Measurements from ENCODE around the gene ACADS. TPM values are rescaled to one million over a fixed set of nuclear protein-coding genes. Genes with fewer than 3 reads are reported as not detected.
A peak's percentile ranks its signal among the peaks of the same experiment; 100 is the strongest.

Gene ACADS
- total and polyA plus RNA-seq, 11 donors = 56.7 to 213 (median 78.8) TPM

DNA sequence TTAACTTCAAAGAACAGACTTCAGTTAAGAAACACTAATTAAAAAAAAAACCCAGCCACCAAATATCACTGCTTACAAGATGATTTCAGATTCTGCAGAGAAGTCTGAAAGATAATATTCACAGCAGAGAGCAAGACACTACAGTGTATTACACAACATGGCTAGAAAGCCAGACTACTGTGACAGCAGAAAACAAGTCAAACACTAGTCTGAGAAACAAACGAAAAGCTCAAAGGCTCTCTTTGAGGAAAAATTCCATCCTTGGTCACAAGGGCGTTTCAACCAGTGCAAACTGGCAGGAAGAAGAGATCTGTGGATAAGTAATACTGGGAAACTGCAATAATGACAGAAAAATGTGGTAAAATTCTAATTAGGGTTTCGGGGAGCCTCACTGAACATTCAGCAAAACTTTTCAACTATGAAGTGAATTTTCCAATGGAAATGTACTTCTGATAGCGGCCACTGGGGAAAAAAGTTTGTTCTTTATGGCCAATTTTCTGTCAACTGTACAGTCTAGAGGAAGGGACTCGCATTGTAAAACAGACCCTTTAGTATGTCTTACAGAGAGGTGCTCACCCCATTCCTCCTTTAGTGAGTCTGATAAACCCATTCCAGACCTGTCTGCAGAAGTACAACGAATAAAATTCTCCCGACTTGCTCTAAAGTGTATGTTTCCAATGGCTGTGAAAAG, 50.4 kb downstream of the ACADS start:
- intact Hi-C loops (cut with DNase I) = no loop called here
- Histone ChIP-seq H3K4me1 (peaks cover 0 to 27% (median 11%) of the 10 kb centered on the region in 12 donors), H3K27me3 (no peaks in the 10 kb centered on the region), H3K9me3 (no peaks in the 10 kb centered on the region), H3K27ac (peak overlapping the region in 1 of 12 donors; percentile 53), H3K4me3 (no peak overlapping the region), H3K36me3 (peaks cover 0 to 60% (median 24%) of the 10 kb centered on the region in 9 donors)
- TF ChIP-seq, protein P1, sequence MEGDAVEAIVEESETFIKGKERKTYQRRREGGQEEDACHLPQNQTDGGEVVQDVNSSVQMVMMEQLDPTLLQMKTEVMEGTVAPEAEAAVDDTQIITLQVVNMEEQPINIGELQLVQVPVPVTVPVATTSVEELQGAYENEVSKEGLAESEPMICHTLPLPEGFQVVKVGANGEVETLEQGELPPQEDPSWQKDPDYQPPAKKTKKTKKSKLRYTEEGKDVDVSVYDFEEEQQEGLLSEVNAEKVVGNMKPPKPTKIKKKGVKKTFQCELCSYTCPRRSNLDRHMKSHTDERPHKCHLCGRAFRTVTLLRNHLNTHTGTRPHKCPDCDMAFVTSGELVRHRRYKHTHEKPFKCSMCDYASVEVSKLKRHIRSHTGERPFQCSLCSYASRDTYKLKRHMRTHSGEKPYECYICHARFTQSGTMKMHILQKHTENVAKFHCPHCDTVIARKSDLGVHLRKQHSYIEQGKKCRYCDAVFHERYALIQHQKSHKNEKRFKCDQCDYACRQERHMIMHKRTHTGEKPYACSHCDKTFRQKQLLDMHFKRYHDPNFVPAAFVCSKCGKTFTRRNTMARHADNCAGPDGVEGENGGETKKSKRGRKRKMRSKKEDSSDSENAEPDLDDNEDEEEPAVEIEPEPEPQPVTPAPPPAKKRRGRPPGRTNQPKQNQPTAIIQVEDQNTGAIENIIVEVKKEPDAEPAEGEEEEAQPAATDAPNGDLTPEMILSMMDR (IDR thresholded peaks at IDR 0.05) = peak in 3 of 12 donors; percentile 21 to 36 (median 21)
- TF ChIP-seq POLR2A (IDR thresholded peaks at IDR 0.05) = no peak
- ATAC-seq (peak in 1 of 4 donors; percentile 40), DNase-seq (no peak)
- WGBS, 4 donors = 81 to 86% (median 85%) methylated on average over 7 of the region's 7 CpGs

DNA sequence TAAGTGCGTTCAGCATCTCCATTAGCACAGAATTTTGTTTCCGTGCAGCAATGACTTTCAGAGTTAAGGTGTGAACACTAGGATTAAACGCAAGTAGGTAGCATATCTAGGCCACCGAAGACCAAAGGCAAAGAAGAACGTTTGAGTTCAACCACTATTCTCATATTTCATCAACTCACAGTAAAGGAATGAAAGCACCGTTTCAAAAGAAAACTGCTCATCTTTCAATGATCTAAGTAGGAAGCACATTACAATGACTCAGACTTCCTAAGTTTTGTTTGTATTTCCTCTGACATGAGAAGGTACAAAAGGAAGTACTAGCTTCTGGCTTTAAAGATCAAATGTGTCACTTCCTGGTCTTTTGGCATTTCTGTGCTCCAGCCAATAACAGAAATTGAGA, 57.6 kb downstream of the ACADS start:
- H3K36me3 ChIP-seq = peaks cover 0 to 62% (median 39%) of the 10 kb centered on the region in 9 donors
- ATAC-seq = peak in 3 of 4 donors; percentile 31 to 86 (median 33)
- intact Hi-C loops (cut with DNase I) = loop anchor here in 2 of 10 donors (10.0 kb wide), 2 partner anchors 62 to 122 kb away; partner anchors contain the start of gene SPPL3 (in 1 of the 2)

DNA sequence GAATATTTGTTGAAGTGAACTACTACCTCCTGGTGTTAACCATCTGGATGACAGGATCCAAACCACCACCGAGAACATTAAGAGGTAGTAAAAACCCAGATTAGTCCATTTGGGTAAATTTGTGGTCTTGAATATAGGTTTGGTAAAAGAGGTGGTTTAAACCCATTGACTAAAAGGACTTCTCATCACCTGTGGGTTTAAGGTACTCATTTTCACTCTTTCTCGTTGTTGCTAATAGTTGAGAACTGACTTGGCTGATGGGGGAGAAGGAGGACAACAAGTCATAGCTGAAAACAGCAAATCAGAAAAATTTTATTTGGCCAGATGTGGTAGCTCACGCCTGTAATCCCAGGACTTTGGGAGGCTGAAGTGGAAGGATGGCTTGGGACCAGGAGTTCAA, 59.2 kb downstream of the ACADS start:
- ATAC-seq (no peak), DNase-seq (no peak)
- intact Hi-C loops (cut with DNase I) = loop anchor here in 2 of 10 donors (10.0 kb wide), 2 partner anchors 60 to 120 kb away; partner anchors contain the start of gene SPPL3 (in 1 of the 2)
- Histone ChIP-seq H3K9me3 (no peaks in the 10 kb centered on the region), H3K4me1 (peaks cover 0 to 23% (median 5%) of the 10 kb centered on the region in 12 donors), H3K36me3 (peaks cover 0 to 48% (median 39%) of the 10 kb centered on the region in 9 donors), H3K27ac (peak overlapping the region in 1 of 12 donors; percentile 80), H3K27me3 (no peaks in the 10 kb centered on the region), H3K4me3 (no peak overlapping the region)
- no peak for TF ChIP-seq POLR2A (IDR thresholded peaks at IDR 0.05)
- TF ChIP-seq, protein P1 (IDR thresholded peaks at IDR 0.05) = no peak
- 96 to 97% (median 97%) methylated on average over 3 of the region's 3 CpGs for WGBS, 4 donors

More for the DNA sequence above, 57.6 kb downstream of the ACADS start:
- Histone ChIP-seq H3K27me3 (no peaks in the 10 kb centered on the region), H3K4me1 (peaks cover 0 to 19% (median 3%) of the 10 kb centered on the region in 12 donors), H3K27ac (peak overlapping the region in 11 of 12 donors; percentile 9 to 80 (median 54)), H3K4me3 (no peak overlapping the region), H3K9me3 (no peaks in the 10 kb centered on the region)
- WGBS, 4 donors = 56 to 69% (median 61%) methylated on average over 6 of the region's 6 CpGs
- no peak for DNase-seq
- TF ChIP-seq POLR2A (IDR thresholded peaks at IDR 0.05) = no peak
- TF ChIP-seq, protein P1 (IDR thresholded peaks at IDR 0.05) = no peak

DNA sequence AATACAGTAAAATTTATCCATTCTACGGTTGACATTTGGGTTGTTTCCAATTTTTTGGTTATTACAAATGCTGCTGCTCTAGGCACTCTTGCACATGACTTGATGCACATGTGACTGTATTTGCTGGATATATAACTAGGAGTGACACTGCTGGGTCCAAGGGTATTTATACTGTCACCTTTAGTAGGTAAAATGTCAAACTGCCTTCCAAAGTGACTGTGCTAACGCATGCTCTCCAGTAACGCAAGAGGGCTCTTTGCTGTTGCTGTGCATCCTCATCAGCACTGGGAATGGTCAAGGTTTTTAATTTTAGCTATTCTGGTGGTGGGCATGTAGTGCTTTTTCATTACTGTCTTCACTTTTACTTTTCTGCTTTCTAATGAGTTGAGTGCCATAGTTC, 62.3 kb downstream of the ACADS start:
- Histone ChIP-seq H3K4me1 (peaks cover 0 to 35% (median 11%) of the 10 kb centered on the region in 12 donors), H3K27me3 (no peaks in the 10 kb centered on the region), H3K27ac (peak overlapping the region in 1 of 12 donors; percentile 12), H3K36me3 (peaks cover 0 to 26% (median 16%) of the 10 kb centered on the region in 9 donors), H3K4me3 (no peak overlapping the region), H3K9me3 (no peaks in the 10 kb centered on the region)
- intact Hi-C loops (cut with DNase I) = loop anchor here in 2 of 10 donors (10.0 kb wide), 2 partner anchors 57 to 117 kb away; partner anchors contain the start of gene SPPL3 (in 1 of the 2)
- peak; percentile 55 to 82 (median 60) for ATAC-seq
- no peak for TF ChIP-seq POLR2A (IDR thresholded peaks at IDR 0.05)
- TF ChIP-seq, protein P1 (IDR thresholded peaks at IDR 0.05) = peak in 1 of 12 donors; percentile 24
- 61 to 70% (median 66%) methylated on average over 3 of the region's 3 CpGs for WGBS, 4 donors
- DNase-seq = no peak

Measured in heart left ventricle (tissue), 16 donors.